OCI-LY3 (cell line): ENCODE data around the gene VAV2.

Source experiments
- CTCF ChIP-seq: fragments of 200-600, 300-600 bp; sonication (generic); IDR thresholded peaks from 2 replicates; pipeline ENCODE4 v1.5.1; 2014; ENCODE audit warnings: antibody characterized with exemption, low read length, low read depth
- EZH2phosphoT487 ChIP-seq: fragments of 200-600 bp; shearing (Covaris generic); IDR thresholded peaks from 2 replicates; pipeline ENCODE4 v1.6.1; 2018; ENCODE audit warnings: antibody characterized with exemption, mixed run types, low read depth

GRCh38 chr9:133833388-133834025 is 158.6 kb downstream of the VAV2 start:
- TF ChIP-seq CTCF (no peak), EZH2phosphoT487 (no peak)
